Adrenal gland (tissue), 12 donors: ENCODE measurements around the gene IQSEC1. TPM values are rescaled to one million over a fixed set of nuclear protein-coding genes. Genes with fewer than 3 reads are reported as not detected.

Experiments used
- DNase-seq, 7 donors: peaks; one replicate each; pipeline ENCODE4 v3.0.0-alpha.2; 2019 to 2020
- H3K27ac ChIP-seq, 5 donors: fragments of 200-600 bp; sonication (generic) in 4 of 5; 1 replicate in 3 of 5; 2 replicates in 2 of 5; pipeline versions ENCODE4 v1.5.1 to v1.8.0; 2016 to 2020; ENCODE audit warnings: mild to moderate bottlenecking in 1 of 5
- H3K27me3 ChIP-seq: fragments of 200-600 bp; 2 replicates; pipeline ENCODE4 v1.8.0; 2021
- H3K36me3 ChIP-seq, 2 donors: fragments of 200-600 bp; replicated peaks in 1 of 2; 1 replicate in 1 of 2; 2 replicates in 1 of 2; pipeline versions ENCODE4 v1.5.1 to v1.8.0; 2018 to 2022
- H3K4me1 ChIP-seq, 2 donors: fragments of 200-600 bp; replicated peaks in 1 of 2; 1 replicate in 1 of 2; 2 replicates in 1 of 2; pipeline versions ENCODE4 v1.5.1 to v1.8.0; 2018 to 2021
- H3K4me3 ChIP-seq, 4 donors: fragments of 200-600 bp; sonication (generic) in 3 of 4; one replicate each; pipeline ENCODE4 v1.5.1; 2016 to 2018
- H3K9me3 ChIP-seq, 3 donors: fragments of 200-600 bp; sonication (generic) in 1 of 3; replicated peaks in 1 of 3; 1 replicate in 2 of 3; 2 replicates in 1 of 3; pipeline versions ENCODE4 v1.5.1 to v1.8.0; 2016 to 2021
- POLR2A ChIP-seq, 2 donors: fragments of 450-650 bp; IDR thresholded peaks; one replicate each; pipeline ENCODE4 v1.6.1; 2017; ENCODE audit warnings: antibody characterized with exemption in 2 of 2, mild to moderate bottlenecking in 2 of 2, moderate library complexity in 1 of 2
- WGBS, 4 donors: extraction: QIAGEN DNeasy Blood & Tissue Kit in 2 of 4; methylation state at CpG; one replicate each; pipeline versions ENCODE4 v1.1.5 to v1.1.7; 2013 to 2017; 5-methylcytosine and 5-hydroxymethylcytosine counted together
- intact Hi-C, 2 donors: fragments of 100-400 bp; cut with DNase I; formaldehyde crosslinking; loops; one replicate each; pipeline versions ENCODE4 v1.14.1 to v1.15.0; 2022 to 2023
- polyA plus RNA-seq, 3 donors: library from polyadenylated mRNA; stranded (reverse); fragments of 200-250 nt in 2 of 3; fragments of 350-450 nt in 1 of 3; fragmentation: Illumina TruSeq in 1 of 3; extraction: RNeasy Lipid Tissue Mini Kit (QIAGEN cat#74804) in 1 of 3; gene quantifications; one replicate each; pipeline ENCODE4 v1.2.3, GENCODE V29; 2013 to 2014
- total RNA-seq, 9 donors: library from RNA; depleted of rRNA in 4 of 9; stranded (reverse); fragments of >200 nt in 4 of 9; fragments of 120-200 nt in 1 of 9; fragmentation: NEBNext Ultra II Directional in 1 of 9; extraction: Animal tissue kit (Norgen Biotek cat#: 25700) in 1 of 9; gene quantifications; one replicate each; pipeline versions ENCODE4 v1.1.0 to v1.2.4, GENCODE V29; 2013 to 2023
- TF ChIP-seq, protein P1 (sequence below), 6 experiments: fragments of 450-650 bp in 4 of 6; fragments of 200-600 bp in 2 of 6; sonication (generic) in 1 of 6; IDR thresholded peaks; 1 replicate in 5 of 6; 2 replicates in 1 of 6; pipeline versions ENCODE4 v1.5.1 to v1.8.0; 2016 to 2021; ENCODE audit warnings: antibody characterized with exemption in 6 of 6, mild to moderate bottlenecking in 2 of 6, moderate library complexity in 1 of 6
- donor health status: healthy with polysubstance abuse.
- donor health status: Bipolar disorder and iron deficiency.
- donor health status: DM: yes; HTN: yes; CAD: no.
- donor health status: DM: no; HTN: no; CAD: no.
- donor health status: DM: no; HTN: no; CAD: no.
- donor health status: DM: yes; HTN: yes; CAD: no.

The IQSEC1 gene
- total and polyA plus RNA-seq, 12 donors: 24.4 to 133 (median 94.2) TPM

DNA sequence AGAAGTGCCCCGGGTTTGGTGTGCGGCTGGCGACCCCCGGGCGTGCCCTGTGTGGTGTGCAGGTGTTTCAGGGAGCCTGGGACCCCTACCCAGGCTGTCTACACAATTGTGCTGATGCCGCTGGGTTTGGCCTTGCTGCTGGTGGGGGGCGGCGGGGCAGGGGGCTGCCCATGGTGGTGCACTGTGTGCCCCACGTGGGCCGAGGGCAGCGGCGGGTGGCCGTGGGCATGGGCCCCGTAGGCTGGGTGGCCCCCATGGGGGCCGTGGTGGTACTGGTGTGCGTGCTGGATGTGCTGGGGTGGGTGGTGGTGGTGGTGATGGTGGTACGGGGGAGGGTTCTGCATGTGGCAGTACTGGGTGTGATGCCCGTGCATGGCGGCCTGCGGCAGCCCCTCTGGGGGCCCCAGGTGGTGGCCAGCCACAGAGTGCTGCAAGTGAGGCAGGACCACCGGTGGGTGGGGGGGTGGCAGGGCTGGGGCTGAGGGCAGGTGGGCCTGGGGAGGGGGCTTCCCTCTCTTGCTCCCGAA is 172.3 kb downstream of the IQSEC1 start:
- H3K36me3 ChIP-seq: peaks cover 0 to 71% of the 10 kb centered on the region in 2 donors

DNA sequence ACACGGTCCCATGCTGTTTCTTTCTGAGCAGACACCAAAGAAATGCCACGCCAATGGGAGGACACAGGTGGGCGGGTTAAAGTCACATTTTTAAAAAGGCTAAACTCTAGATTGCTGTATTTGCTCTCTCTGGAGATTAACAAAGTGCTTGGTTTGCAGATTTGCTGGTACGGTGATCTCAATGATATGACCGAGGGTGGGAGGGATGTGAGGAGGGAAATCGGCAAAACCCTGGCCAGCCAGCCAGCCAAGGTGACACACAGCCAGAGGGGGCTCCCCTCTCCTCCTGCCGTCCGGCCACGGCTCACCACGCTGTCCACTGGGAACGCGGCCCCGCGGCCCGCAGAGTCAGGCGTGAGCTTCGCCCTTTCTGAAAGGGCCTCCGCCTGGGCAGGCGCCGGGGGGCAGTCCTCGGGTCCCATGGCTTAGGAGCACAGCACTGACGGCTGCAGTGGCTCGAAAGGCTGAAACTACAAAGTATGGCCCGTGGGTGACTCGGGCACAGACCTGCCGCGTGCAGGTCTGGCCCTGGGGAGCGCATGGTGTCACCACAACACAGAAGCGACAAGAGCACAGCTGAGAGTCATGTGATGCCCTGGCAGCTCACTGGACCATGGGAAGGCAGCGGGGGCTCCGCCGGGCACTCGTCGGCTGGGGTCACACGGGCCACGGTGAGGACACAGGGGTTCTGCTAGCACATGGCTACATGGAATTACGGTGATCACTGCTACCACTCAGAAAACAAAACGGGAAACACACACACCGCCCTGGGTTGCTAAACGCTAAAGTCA is 174.1 kb downstream of the IQSEC1 start:
- WGBS, 4 donors: 92 to 95% (median 93%) methylated on average over 29 to 40 of the region's 40 CpGs
- intact Hi-C loops: no loop called here
- H3K27me3 ChIP-seq: no peaks in the 10 kb centered on the region
- H3K9me3 ChIP-seq: no peaks in the 10 kb centered on the region
- no peak overlapping the region for H3K27ac ChIP-seq
- H3K36me3 ChIP-seq: peaks cover 0 to 54% of the 10 kb centered on the region in 2 donors
- DNase-seq: no peak
- no peaks in the 10 kb centered on the region for H3K4me1 ChIP-seq
- TF ChIP-seq POLR2A (IDR thresholded peaks at IDR 0.05): no peak
- TF ChIP-seq, protein P1, sequence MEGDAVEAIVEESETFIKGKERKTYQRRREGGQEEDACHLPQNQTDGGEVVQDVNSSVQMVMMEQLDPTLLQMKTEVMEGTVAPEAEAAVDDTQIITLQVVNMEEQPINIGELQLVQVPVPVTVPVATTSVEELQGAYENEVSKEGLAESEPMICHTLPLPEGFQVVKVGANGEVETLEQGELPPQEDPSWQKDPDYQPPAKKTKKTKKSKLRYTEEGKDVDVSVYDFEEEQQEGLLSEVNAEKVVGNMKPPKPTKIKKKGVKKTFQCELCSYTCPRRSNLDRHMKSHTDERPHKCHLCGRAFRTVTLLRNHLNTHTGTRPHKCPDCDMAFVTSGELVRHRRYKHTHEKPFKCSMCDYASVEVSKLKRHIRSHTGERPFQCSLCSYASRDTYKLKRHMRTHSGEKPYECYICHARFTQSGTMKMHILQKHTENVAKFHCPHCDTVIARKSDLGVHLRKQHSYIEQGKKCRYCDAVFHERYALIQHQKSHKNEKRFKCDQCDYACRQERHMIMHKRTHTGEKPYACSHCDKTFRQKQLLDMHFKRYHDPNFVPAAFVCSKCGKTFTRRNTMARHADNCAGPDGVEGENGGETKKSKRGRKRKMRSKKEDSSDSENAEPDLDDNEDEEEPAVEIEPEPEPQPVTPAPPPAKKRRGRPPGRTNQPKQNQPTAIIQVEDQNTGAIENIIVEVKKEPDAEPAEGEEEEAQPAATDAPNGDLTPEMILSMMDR (IDR thresholded peaks at IDR 0.05): no peak
- no peak overlapping the region for H3K4me3 ChIP-seq

More for the DNA sequence above, 172.3 kb downstream of the IQSEC1 start:
- 92 to 95% (median 94%) methylated on average over 4 to 22 of the region's 22 CpGs for WGBS, 4 donors
- TF ChIP-seq POLR2A (IDR thresholded peaks at IDR 0.05): no peak
- TF ChIP-seq, protein P1 (IDR thresholded peaks at IDR 0.05): no peak
- Histone ChIP-seq H3K4me1 (no peaks in the 10 kb centered on the region), H3K4me3 (no peak overlapping the region), H3K9me3 (no peaks in the 10 kb centered on the region), H3K27ac (no peak overlapping the region), H3K27me3 (no peaks in the 10 kb centered on the region)
- no peak for DNase-seq
- intact Hi-C loops: no loop called here

DNA sequence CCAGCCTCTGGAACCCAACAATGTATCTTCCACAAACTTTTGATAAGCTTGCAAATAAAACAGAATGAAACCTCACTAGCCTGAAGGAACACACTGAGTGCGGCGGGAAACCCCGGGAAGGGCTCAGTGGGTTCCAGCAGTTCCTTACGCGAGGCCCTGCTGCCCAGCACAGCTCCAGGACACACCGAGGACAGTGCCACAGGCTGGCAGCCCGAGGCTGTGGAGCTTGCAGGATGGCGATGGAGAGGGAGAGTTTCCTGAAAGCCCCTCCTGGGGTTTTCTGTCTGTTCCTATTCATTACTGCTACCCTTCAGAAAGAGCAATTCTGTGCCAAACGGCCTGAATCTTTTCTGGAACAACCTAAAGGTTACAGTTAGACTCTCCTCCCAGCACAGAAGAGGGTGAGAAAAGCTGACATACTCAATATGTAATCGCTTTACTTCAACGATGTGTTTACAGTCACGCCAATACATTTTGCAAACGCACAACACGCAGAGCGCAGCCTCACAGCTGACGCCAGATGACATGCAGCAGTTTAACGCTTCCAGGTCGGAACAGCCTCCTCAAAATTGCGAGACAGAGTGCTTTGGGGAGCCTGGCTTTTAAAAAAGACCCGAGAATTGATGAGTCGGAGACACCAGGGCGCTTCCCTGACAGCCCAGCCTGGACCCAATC is 174.8 kb downstream of the IQSEC1 start:
- Histone ChIP-seq H3K9me3 (no peaks in the 10 kb centered on the region), H3K4me1 (no peaks in the 10 kb centered on the region), H3K4me3 (no peak overlapping the region), H3K27me3 (no peaks in the 10 kb centered on the region), H3K27ac (no peak overlapping the region), H3K36me3 (peaks cover 0 to 48% of the 10 kb centered on the region in 2 donors)
- 88 to 94% (median 91%) methylated on average over 22 of the region's 22 CpGs for WGBS, 4 donors
- no peak for DNase-seq
- TF ChIP-seq, protein P1 (IDR thresholded peaks at IDR 0.05): no peak
- TF ChIP-seq POLR2A (IDR thresholded peaks at IDR 0.05): no peak
- intact Hi-C loops: no loop called here
